Testis (tissue), 3 donors: ENCODE measurements around the gene ATP7A. TPM values are rescaled to one million over a fixed set of nuclear protein-coding genes. Genes with fewer than 3 reads are reported as not detected.
"Not testable (repeated sequence)": the region's sequence is repeated elsewhere in the genome, so short reads cannot be mapped to it uniquely, and the experiment has no call there.

Experiments used
- DNase-seq: peaks from one replicate; pipeline ENCODE4 v3.0.0-alpha.2; 2019
- H3K27ac ChIP-seq, 2 donors: fragments of 200-600 bp; sonication (generic); one replicate each; pipeline ENCODE4 v1.5.1; 2019
- H3K27me3 ChIP-seq: fragments of 200-600 bp; sonication (generic); one replicate; pipeline ENCODE4 v1.5.1; 2019
- H3K36me3 ChIP-seq: fragments of 200-600 bp; sonication (generic); one replicate; pipeline ENCODE4 v1.5.1; 2017; ENCODE audit warnings: low read depth; ENCODE audit errors: missing control alignments
- H3K4me1 ChIP-seq: fragments of 200-600 bp; sonication (generic); one replicate; pipeline ENCODE4 v1.5.1; 2019
- H3K4me3 ChIP-seq, 2 donors: fragments of 200-600 bp; sonication (generic); one replicate each; pipeline ENCODE4 v1.5.1; 2017 to 2019
- H3K9me3 ChIP-seq: fragments of 200-600 bp; sonication (generic); one replicate; pipeline ENCODE4 v1.5.1; 2017
- CTCF ChIP-seq, 3 experiments: fragments of 450-650 bp in 2 of 3; fragments of 200-600 bp in 1 of 3; sonication (generic) in 1 of 3; IDR thresholded peaks; one replicate each; pipeline ENCODE4 v1.5.1; 2016 to 2019; ENCODE audit warnings: antibody characterized with exemption in 3 of 3, mild to moderate bottlenecking in 2 of 3, moderate library complexity in 1 of 3
- POLR2A ChIP-seq: fragments of 450-650 bp; IDR thresholded peaks from one replicate; pipeline ENCODE4 v1.6.1; 2017; ENCODE audit warnings: antibody characterized with exemption, mild to moderate bottlenecking, moderate library complexity
- WGBS, 2 donors: methylation state at CpG; one replicate each; pipeline ENCODE4 v1.1.5; 2018; 5-methylcytosine and 5-hydroxymethylcytosine counted together
- intact Hi-C: fragments of 100-400 bp; cut with DNase I; formaldehyde crosslinking; loops from one replicate; pipeline ENCODE4 v1.15.1; 2023; ENCODE audit warnings: low total_unique reads
- polyA plus RNA-seq: library from polyadenylated mRNA; stranded (reverse); fragments of 350-450 nt; fragmentation: Illumina TruSeq; extraction: RNeasy Lipid Tissue Mini Kit (QIAGEN cat#74804); gene quantifications from one replicate; pipeline ENCODE4 v1.2.3, GENCODE V29; 2014; ENCODE audit warnings: low read depth, low replicate concordance; ENCODE audit not compliant: insufficient read depth
- total RNA-seq, 2 donors: library from RNA; depleted of rRNA; stranded (reverse); fragments of >200 nt; gene quantifications; one replicate each; pipeline ENCODE4 v1.2.3, GENCODE V29; 2016

Gene ATP7A
- total and polyA plus RNA-seq, 3 donors from 2014 or later = 2.9 to 8.9 (median 8.1) TPM

- intact Hi-C loops = no loop called here
- no peaks in the 10 kb centered on the region for H3K36me3 ChIP-seq
- H3K4me1 ChIP-seq = no peaks in the 10 kb centered on the region
- no peaks in the 10 kb centered on the region for H3K9me3 ChIP-seq
- no peak overlapping the region for H3K4me3 ChIP-seq
- H3K27me3 ChIP-seq = no peaks in the 10 kb centered on the region
- 69 to 74% methylated on average over 2 of the region's 2 CpGs for WGBS, 2 donors
- no peak for TF ChIP-seq CTCF (IDR thresholded peaks at IDR 0.05)
- no peak for TF ChIP-seq POLR2A
- H3K27ac ChIP-seq = no peak overlapping the region
- no peak for DNase-seq
Observed at GRCh38 chrX:77917294-77917933, 6.9 kb downstream of the ATP7A start.

GRCh38 chrX:77918568-77918967 is 8.1 kb downstream of the ATP7A start:
- intact Hi-C loops = no loop called here
- Histone ChIP-seq H3K9me3 (no peaks in the 10 kb centered on the region), H3K27ac (no peak overlapping the region), H3K36me3 (no peaks in the 10 kb centered on the region), H3K4me1 (no peaks in the 10 kb centered on the region), H3K4me3 (no peak overlapping the region), H3K27me3 (no peaks in the 10 kb centered on the region)
- WGBS, 2 donors = 57 to 64% methylated on average over 3 of the region's 3 CpGs
- DNase-seq = no peak
- TF ChIP-seq CTCF (IDR thresholded peaks at IDR 0.05) (no peak), POLR2A (no peak)

GRCh38 chrX:77919370-77919769 is 8.9 kb downstream of the ATP7A start:
- H3K9me3 ChIP-seq, intact Hi-C loops, H3K27ac ChIP-seq, H3K27me3 ChIP-seq, H3K4me3 ChIP-seq, DNase-seq, H3K4me1 ChIP-seq, H3K36me3 ChIP-seq: not testable (repeated sequence)
- WGBS, 2 donors = 74 to 83% methylated on average over 5 to 6 of the region's 6 CpGs

- H3K36me3 ChIP-seq = no peaks in the 10 kb centered on the region
Observed at GRCh38 chrX:77922787-77923186, 12.3 kb downstream of the ATP7A start.

GRCh38 chrX:77924320-77924859 is 13.9 kb downstream of the ATP7A start:
- Histone ChIP-seq H3K9me3 (no peaks in the 10 kb centered on the region), H3K4me3 (no peak overlapping the region), H3K27ac (no peak overlapping the region), H3K36me3 (no peaks in the 10 kb centered on the region), H3K4me1 (no peaks in the 10 kb centered on the region), H3K27me3 (no peaks in the 10 kb centered on the region)
- WGBS, 2 donors = 91 to 98% methylated on average over 8 of the region's 8 CpGs
- no peak for DNase-seq
- intact Hi-C loops = no loop called here
- no peak for TF ChIP-seq POLR2A
- no peak for TF ChIP-seq CTCF (IDR thresholded peaks at IDR 0.05)

More at GRCh38 chrX:77922787-77923186, 12.3 kb downstream of the ATP7A start:
- DNase-seq = no peak
- Histone ChIP-seq H3K27ac (no peak overlapping the region), H3K9me3 (no peaks in the 10 kb centered on the region), H3K27me3 (no peaks in the 10 kb centered on the region), H3K4me3 (no peak overlapping the region), H3K4me1 (no peaks in the 10 kb centered on the region)
- intact Hi-C loops = no loop called here
- TF ChIP-seq CTCF (IDR thresholded peaks at IDR 0.05) = no peak
- TF ChIP-seq POLR2A = no peak
